Urothelium cell line (cell line): ENCODE results near the gene DPYSL4.

Source experiments
- DNase-seq: peaks from one replicate; pipeline ENCODE4 v3.0.0; 2011; ENCODE audit warnings: low spot score, mixed read lengths
- FAIRE-seq: peaks from 2 replicates; lab custom pipeline; 2011; peaks lifted over from hg19 to GRCh38; lab: Jason Lieb, UNC

The DPYSL4 gene

GRCh38 chr10:132225073-132225848 is 38.5 kb downstream of the DPYSL4 start:
- DNase-seq = no peak
- no peak for FAIRE-seq

GRCh38 chr10:132225849-132226205 is 39.1 kb downstream of the DPYSL4 start:
- FAIRE-seq (no peak), DNase-seq (no peak)

GRCh38 chr10:132226586-132227405 is 40.0 kb downstream of the DPYSL4 start:
- FAIRE-seq (no peak), DNase-seq (no peak)

- no peak for FAIRE-seq
- DNase-seq = no peak
Observed at GRCh38 chr10:132227851-132228390, 41.2 kb downstream of the DPYSL4 start.

GRCh38 chr10:132228616-132229015 is 41.9 kb downstream of the DPYSL4 start:
- FAIRE-seq (no peak), DNase-seq (no peak)

- no peak for DNase-seq
- no peak for FAIRE-seq
Observed at GRCh38 chr10:132229096-132229495, 42.3 kb downstream of the DPYSL4 start.

GRCh38 chr10:132229834-132230556 is 43.2 kb downstream of the DPYSL4 start:
- FAIRE-seq = no peak
- no peak for DNase-seq

GRCh38 chr10:132230557-132231210 is 43.9 kb downstream of the DPYSL4 start:
- DNase-seq (no peak), FAIRE-seq (no peak)

- DNase-seq = no peak
- no peak for FAIRE-seq
Observed at GRCh38 chr10:132231656-132232022, 44.9 kb downstream of the DPYSL4 start.

GRCh38 chr10:132232023-132232951 is 45.5 kb downstream of the DPYSL4 start:
- FAIRE-seq (no peak), DNase-seq (no peak)

- no peak for DNase-seq
- no peak for FAIRE-seq
Observed at GRCh38 chr10:132232981-132233380, 46.2 kb downstream of the DPYSL4 start.

- DNase-seq = no peak
- no peak for FAIRE-seq
Observed at GRCh38 chr10:132233501-132234085, 46.8 kb downstream of the DPYSL4 start.

- no peak for DNase-seq
- FAIRE-seq = peak; percentile 61
Observed at GRCh38 chr10:132234860-132235259, 48.1 kb downstream of the DPYSL4 start.

GRCh38 chr10:132236161-132236560 is 49.4 kb downstream of the DPYSL4 start:
- DNase-seq (no peak), FAIRE-seq (no peak)

GRCh38 chr10:132236881-132237280 is 50.1 kb downstream of the DPYSL4 start:
- FAIRE-seq (no peak), DNase-seq (no peak)

GRCh38 chr10:132237396-132237795 is 50.6 kb downstream of the DPYSL4 start:
- DNase-seq (no peak), FAIRE-seq (no peak)

GRCh38 chr10:132237871-132238270 is 51.1 kb downstream of the DPYSL4 start:
- DNase-seq (no peak), FAIRE-seq (no peak)

GRCh38 chr10:132238371-132239125 is 51.8 kb downstream of the DPYSL4 start:
- FAIRE-seq (no peak), DNase-seq (no peak)
